ENCODE measurements around the gene OSCP1.

OSCP1 gene

DNA sequence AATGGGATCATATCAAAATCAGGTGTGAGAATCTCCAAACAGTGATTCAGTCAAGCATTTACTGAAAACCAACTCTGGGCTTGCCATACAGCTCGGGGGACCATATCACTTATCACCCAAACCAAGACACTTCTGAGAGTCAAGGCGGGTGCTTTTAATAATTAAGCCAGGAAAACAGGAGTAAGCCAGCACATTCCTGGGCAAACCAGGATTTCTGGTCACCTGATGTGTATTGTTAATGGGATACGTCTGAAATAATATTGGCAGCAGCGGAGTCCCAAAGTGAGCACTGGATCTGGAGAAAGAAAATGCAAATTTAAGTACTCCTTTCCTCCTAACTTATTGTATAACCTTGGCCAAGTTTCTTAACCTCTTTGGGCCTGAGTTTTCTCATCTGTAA lies 17.6 kb downstream of the OSCP1 start:
- H3K27ac ChIP-seq = no peak overlapping the region
- TF ChIP-seq ZFX (IDR thresholded peaks at IDR 0.05) = no peak
- TF ChIP-seq, protein P1, sequence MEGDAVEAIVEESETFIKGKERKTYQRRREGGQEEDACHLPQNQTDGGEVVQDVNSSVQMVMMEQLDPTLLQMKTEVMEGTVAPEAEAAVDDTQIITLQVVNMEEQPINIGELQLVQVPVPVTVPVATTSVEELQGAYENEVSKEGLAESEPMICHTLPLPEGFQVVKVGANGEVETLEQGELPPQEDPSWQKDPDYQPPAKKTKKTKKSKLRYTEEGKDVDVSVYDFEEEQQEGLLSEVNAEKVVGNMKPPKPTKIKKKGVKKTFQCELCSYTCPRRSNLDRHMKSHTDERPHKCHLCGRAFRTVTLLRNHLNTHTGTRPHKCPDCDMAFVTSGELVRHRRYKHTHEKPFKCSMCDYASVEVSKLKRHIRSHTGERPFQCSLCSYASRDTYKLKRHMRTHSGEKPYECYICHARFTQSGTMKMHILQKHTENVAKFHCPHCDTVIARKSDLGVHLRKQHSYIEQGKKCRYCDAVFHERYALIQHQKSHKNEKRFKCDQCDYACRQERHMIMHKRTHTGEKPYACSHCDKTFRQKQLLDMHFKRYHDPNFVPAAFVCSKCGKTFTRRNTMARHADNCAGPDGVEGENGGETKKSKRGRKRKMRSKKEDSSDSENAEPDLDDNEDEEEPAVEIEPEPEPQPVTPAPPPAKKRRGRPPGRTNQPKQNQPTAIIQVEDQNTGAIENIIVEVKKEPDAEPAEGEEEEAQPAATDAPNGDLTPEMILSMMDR (conservative IDR thresholded peaks at IDR 0.05) = no peak

DNA sequence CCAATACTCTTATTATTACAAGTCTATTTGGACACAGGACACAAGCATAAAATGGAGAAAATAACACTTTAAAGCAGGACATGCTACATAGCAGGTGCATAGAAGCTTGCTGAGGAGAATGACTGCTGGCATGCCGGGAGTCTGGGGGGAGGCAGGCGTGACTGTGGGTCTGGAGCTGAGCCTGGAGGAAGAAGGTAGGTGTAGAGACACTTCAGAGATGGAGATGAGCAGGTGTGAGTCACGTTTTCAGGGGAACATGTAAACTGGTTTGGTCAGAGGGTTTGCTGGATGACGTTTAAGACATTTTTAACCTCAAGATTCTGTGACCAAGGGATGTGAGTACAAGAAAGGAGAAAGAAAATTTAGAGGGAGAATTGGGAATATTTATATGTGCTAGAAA lies 24.5 kb downstream of the OSCP1 start:
- TF ChIP-seq ZFX (IDR thresholded peaks at IDR 0.05) = no peak
- TF ChIP-seq, protein P1 (conservative IDR thresholded peaks at IDR 0.05) = no peak
- H3K27ac ChIP-seq = no peak overlapping the region

DNA sequence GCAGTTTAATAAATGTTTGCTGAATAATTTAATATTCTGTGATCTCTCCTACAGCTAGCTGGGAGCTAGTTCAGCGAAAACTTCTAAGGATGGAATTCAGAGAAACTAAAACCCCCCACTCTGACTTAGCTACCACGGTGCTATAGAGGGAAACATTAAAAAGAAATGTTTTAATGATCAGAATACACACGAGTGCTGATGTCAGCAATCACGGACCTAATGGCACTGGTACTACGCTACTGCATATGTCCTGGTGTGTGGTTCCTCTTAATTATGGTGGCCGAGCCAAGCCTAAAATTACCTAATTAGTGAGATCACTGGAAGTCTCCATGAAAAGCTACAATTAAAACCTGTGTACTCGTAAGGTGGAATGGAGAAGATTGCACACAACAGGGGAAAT lies 28.6 kb downstream of the OSCP1 start:
- no peak overlapping the region for H3K27ac ChIP-seq
- TF ChIP-seq ZFX (IDR thresholded peaks at IDR 0.05) = no peak
- TF ChIP-seq, protein P1 (conservative IDR thresholded peaks at IDR 0.05) = no peak

DNA sequence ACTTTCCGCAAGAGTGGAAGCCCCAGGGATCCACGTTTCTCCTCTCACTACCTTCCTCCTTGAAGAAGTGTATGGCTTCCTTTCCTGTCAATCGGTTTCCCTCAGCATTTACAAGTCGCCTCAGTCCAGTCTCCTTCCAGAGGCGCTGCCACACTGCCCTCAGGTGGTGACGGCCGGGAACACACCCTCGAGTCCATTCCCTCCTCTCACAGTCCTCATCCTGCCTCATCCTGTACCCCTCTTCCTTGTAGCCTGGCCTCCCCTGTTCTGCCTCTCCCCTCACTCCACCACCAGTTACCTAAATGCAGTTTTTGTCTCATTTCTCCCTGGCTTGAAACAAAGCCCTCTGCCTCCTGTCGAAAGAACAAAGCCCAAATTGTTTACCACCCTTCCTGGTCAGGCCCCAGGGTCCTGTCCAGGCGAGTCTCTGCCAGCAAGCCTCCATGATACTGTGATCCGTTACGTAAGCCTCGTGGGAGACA lies 29.4 kb downstream of the OSCP1 start:
- TF ChIP-seq, protein P1 (conservative IDR thresholded peaks at IDR 0.05) = peak; percentile 98
- no peak for TF ChIP-seq ZFX (IDR thresholded peaks at IDR 0.05)
- H3K27ac ChIP-seq = no peak overlapping the region

DNA sequence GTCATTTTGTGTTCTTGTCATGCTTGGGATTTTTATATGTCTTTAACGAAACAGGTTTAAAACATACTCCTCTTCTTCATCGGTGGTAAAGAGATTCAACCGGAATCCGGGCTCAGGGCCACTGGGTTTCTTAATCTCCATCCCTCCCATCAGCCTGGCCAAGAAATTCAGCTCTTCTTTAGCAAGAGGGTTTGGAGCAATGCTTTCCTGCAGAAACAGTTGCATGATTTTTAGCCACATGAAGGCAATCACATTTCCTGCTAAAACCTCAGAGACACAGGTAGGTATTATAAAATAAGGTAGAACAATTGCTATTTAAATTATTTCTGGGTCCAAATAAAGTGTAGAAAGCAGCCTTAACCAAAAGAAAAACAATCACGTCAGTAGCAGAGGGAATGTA lies 29.8 kb downstream of the OSCP1 start:
- TF ChIP-seq ZFX (IDR thresholded peaks at IDR 0.05) = no peak
- TF ChIP-seq, protein P1 (conservative IDR thresholded peaks at IDR 0.05) = no peak

DNA sequence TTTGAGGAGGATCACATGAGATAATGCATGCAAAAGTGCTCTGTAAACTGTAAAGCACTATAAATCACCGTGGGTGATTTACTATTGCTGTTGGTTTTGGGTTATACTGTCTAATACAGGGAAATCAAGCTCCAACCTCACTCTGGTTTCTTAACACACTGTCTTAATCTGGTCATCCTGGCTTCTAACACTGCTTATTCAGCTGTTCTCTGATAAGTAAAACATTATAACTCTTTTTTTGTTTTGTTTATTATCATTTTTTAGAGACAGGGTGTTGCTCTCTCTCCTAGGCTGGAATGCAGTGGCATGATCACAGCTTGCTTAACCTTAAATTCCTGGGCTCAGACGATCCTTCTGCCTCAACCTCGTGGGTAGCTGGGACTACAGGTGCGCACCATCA lies 30.7 kb downstream of the OSCP1 start:
- no peak overlapping the region for H3K27ac ChIP-seq
- no peak for TF ChIP-seq ZFX (IDR thresholded peaks at IDR 0.05)
- TF ChIP-seq, protein P1 (conservative IDR thresholded peaks at IDR 0.05) = no peak

More for the DNA sequence above, 29.8 kb downstream of the OSCP1 start:
- no peak overlapping the region for H3K27ac ChIP-seq

DNA sequence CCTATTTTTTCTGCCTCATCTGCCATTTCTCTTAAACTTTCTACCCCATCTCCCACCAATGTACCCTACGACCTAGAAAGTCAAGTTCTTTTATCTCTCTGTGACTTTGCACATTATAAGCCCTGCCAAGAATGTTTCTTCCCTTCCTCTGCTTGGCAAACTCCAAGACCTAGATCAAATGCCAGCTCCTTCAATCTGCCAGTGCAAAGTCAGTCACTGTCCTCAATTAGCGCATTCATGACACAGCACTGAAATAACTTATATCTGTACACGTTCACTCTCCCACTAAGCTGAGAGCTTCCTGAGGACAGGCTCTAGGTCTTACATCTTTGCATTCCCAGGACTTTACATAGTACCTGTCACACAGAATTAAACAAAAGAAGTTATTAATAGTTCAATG lies 31.1 kb downstream of the OSCP1 start:
- TF ChIP-seq, protein P1 (conservative IDR thresholded peaks at IDR 0.05) = no peak
- TF ChIP-seq ZFX (IDR thresholded peaks at IDR 0.05) = no peak
- H3K27ac ChIP-seq = no peak overlapping the region
